NCI-H748 treated with DMSO at 0.1 percent for 48 hours (cell line): ENCODE results near the gene GRAP.
A peak's percentile ranks its signal among the peaks of the same experiment; 100 is the strongest.
"Not testable (repeated sequence)": the region's sequence is repeated elsewhere in the genome, so short reads cannot be mapped to it uniquely, and the experiment has no call there.

ENCODE experiments used
- DNase-seq: peaks from one replicate; lab custom pipeline; 2025; lab: John Stamatoyannopoulos, UW

Gene GRAP

DNA sequence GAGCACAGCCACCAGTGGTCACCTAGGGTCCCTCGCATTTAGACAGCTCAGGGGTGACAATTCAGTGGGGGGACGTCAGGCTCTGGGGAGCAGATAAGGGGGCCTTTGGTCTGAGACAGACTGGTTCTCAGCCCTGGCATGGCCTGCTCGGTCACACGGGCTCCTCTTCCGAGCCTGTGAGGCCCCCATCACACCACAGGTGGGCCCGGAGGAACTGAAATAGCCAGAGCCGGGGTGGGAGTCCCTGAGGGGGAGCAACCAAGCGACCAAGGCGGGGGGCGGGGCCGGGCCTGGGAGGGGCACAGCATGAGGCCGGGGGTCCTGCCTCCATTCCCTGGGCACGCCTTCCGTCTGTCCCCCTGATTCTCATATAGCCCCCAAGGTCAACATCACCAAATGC, 4.4 kb downstream of the GRAP start:
- not testable (repeated sequence) for DNase-seq

DNA sequence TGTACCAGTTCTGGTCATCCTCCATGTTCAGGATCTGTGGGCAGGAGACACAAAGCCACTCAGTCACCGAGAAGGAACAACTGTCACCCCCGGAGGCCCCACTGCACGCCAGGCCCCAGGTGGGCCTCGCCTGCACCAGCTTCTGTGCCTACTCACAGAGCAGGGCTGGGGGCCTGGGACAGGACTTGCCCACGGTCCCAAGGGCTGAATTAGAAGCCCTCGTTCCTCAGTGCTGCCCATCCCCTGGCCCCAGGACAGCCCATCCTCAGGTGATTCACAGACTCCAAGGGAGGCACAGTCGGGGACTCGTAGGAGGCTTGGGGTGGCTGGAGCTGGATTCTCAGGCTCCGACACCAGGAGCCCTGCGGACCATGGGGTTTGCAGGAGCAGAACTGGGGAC, 4.9 kb downstream of the GRAP start:
- not testable (repeated sequence) for DNase-seq

DNA sequence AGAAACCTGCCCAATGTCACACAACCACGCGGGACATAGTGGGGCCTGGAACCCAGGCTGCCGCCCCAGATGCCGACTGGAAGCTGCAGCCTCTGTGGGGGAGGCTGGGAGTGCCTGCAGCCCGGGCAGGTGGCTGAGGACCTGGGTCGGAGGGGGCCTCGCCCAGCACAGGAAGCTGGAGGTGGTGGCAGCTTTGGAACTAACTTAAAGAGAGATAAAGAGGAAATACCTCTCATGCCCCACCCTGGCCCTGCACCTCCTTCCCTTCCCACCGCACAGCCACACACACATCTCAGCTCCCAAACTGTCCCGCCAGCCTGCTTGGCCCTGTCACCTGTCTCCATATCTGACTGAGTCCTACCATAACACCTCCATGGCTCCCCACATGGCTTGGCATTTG, 6.4 kb downstream of the GRAP start:
- DNase-seq, result not testable (repeated sequence)

DNA sequence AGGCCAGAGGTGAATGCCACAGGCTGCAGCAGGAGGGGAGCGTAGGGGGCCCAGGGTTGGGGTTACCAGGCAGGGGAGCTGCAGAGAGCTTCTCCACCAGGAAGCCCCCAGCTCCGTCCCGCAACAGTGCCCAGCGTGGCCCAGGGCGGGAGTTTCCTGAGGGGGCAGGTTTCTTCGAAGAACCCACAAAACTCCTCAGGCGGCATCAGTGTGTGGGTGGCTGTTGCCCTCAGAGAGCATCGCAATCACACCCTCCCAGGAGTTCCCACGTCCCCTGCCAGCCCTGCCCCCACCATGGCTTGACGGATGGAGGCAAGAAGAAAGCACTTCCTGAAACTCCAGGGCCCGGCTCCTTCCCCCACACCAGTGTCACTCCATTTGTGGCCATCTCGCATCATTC, 8.0 kb downstream of the GRAP start:
- not testable (repeated sequence) for DNase-seq

DNA sequence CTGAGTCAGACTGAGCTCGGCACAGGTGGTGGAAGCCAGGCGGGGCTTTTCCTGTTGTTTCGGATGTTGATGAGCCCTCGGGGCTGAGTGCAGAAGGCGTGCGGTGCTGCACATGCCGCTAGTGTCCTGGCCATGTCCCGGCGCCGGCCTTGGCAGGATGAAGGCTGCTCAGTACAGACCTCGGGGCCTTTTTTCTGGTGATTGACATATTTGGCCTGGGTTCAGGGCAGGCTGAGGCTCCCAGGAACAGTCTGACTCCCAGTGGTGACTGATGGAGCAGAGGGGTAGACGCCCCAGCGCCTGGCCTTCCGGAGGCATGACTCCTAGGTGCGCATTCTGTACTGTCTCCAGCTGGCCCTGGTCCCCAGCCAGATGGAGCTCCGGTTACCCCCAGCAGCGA, 8.8 kb downstream of the GRAP start:
- not testable (repeated sequence) for DNase-seq

DNA sequence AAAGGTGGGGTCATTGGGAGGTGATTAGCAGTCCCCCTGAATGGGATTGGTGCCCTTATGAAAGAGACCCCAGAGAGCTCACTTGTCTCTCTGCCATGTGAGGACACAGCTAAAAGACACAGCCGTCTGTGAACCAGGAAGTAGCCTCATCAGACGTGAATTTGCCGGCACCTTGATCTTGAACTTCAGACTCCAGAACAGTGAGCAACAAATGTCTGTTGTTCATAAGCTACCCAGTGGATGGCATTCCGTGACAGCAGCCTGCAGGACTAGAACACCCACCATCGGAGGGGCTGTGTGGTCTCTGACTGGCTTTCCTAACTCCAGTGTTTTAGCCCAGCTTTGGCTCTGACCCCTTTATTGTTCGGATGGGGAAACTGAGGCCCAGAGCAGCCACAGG, 9.2 kb downstream of the GRAP start:
- DNase-seq, result not testable (repeated sequence)

DNA sequence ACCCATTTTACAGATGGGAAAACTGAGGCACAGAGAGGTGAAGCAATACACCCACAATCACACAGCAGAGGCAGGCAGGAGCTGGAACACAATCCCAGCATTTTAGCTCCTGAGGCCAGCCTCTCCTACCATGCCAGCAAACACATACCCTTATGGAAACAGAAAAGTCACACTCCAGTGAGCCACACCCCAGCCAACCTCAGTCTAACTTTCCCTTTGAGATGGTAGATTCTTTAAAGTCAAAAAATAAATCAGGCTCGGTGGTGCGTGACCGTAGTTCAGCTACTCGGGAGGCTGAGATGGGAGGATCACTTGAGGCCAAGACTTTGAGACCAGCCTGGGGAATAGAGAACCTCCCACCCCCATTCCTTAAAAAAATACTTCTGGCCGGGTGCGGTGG, 10.6 kb downstream of the GRAP start:
- not testable (repeated sequence) for DNase-seq

DNA sequence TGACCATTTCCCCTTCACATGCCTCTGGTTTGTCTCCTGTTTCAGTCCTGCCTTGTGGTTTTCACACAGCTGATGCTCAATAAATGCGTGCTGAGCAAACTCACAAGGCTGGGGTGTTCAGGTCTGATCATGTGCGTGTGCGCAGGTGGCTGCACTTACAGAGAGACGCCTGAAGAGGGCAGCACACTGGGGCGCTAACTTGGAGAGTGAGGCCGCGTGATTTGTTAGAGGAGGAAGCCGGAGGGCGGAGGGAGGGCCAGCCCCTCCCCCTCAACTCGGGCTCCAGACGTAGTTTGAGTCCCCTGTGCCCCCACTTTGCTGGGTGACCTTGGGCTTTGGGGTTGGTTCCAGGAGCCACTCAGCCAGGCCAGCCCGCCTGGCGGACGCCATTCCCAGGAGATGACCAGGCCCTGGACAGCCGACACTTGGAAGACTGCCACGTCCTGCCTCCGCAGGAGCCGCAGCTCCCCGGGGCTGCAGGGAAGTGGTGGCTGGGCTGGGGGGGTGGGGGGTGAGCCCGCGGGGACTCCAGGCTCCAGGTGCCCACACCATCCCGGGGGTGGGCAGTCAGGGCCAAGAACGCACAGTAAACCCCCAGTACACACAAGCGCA, 14.3 kb downstream of the GRAP start:
- not testable (repeated sequence) for DNase-seq

DNA sequence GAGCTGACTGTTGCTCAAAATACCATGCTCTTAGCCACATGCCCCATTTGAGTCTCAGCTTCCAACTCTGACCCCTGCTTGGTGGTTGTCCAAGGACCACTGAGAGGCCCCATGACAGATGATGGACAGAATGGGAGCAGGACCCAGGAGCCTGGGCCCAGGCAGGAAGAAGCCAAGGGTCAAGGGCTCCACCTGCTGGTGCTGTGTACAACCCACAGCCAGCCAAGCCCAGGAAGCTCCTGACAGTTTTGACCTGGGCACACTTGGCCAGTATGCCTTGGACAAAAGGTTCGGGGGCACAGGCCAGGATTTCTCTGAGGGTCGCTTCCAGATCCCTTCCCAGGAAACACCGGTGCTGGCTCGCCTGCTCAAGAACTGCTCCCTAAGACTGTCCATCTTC, 15.0 kb downstream of the GRAP start:
- not testable (repeated sequence) for DNase-seq

DNA sequence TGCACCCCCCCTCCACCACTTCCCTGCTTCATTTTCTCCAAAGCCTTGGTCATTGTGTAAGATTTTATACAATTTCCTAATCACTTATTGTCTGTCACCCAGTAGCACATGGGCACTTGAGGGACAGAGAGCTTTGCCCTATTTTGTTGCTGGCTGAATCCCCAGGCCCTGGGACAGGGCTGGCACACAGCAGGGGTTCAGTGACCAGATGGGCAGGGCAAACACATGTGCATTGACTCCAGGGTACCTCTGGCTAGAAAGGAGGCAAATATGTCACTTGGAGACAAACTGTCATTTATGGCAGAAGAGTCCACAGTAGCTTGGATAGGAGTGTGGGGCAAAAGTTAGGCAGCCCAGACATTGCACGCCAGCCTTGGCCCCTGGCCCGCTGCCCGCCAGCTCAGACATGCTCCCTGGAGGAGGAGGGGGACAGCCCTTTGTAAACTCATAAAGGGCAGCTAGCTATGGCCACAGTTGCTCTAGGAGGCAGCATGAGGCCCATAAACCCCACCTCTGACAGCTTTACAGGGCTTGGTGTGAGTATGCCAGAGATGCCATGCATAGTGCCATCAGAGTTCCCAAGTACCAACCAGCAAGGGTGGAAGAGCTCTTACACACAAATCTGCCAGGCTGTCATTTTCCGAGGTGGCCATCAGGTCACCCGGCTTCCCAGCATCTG, 15.8 kb downstream of the GRAP start:
- not testable (repeated sequence) for DNase-seq

DNA sequence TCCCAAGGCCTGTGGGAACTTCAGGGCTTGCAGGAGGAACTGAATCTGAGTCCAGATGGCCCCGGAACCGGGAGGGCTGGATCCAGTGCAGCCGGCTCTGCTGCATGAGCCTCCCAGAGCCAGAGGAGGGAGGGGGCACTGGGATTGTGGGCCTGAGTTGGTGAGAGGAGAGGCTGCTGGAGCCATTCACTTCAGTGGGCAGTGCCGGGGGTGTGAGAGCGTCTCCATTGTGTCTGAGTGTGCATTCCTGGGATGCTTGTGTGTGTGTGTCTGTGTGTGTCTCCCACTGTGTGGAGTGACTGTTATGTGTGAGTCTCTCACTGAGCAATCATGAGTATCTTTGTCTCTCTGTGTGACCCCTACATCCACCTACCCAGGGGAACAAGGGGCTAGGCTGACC, 17.0 kb downstream of the GRAP start:
- not testable (repeated sequence) for DNase-seq

DNA sequence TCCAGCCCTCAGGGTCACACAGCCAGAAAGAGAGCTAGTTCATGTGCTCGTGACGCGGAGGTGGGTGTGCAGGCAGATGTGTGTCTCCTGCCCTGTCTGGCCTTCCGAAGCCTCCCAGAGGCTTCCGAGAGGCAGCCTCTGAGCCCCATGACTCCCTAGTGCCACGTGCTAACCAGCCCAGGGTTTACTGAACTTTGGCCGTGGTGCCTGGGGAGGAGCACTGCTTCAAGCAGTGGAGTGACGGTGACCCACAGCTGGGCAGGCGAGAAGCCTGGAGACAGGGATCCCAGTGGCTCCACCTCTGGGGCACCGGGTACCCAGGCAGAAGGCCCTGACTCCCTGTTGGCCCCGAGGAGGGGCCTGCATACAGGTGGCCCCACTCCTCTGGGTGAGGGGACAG, 18.1 kb downstream of the GRAP start:
- not testable (repeated sequence) for DNase-seq

DNA sequence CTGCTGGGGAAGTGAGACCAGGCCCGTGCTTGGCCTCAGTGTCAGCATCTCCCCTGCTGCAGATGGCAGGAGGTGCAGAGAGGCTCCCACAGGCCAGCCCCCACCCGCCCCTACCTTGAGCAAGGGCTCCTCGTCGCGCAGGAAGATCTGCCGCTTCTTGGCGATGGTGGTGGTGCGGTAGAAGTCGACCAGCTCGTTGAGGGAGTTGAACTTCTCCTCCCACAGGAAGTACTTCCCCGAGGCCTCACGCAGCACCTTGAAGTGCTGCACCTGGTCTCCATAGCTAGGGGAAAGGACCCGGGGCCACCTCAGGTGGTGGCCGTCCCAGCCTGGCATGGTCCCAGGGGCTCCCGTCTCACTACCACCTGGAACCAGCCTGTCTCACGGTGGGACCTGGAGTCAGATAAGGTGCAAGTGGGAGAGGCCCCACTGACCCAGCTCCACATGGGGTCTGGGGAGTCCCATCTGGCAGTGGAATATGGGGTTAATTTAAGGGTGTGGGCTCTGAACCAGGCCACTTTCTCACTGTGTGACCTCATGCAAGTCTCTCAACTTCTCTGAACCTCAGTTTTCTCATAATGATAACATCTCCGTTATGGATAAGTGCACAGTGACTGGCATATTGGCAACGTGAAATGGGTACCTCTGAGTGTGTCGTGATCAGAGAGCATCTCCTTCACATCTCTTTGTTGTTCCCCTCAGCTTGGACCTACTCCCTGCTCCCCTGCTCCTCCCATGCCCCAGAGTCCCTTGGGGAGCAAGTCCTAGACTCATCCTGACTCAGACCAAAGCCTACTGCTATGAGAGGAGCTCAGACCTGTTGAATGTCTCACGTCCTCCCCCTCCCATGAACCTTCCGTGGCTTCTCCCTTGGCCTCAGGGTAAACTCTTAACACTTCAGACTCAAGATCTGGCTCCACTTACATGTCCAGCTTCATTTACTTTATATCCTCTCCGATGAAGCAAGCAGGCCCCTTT, 22.4 kb downstream of the GRAP start:
- DNase-seq, result no peak

DNA sequence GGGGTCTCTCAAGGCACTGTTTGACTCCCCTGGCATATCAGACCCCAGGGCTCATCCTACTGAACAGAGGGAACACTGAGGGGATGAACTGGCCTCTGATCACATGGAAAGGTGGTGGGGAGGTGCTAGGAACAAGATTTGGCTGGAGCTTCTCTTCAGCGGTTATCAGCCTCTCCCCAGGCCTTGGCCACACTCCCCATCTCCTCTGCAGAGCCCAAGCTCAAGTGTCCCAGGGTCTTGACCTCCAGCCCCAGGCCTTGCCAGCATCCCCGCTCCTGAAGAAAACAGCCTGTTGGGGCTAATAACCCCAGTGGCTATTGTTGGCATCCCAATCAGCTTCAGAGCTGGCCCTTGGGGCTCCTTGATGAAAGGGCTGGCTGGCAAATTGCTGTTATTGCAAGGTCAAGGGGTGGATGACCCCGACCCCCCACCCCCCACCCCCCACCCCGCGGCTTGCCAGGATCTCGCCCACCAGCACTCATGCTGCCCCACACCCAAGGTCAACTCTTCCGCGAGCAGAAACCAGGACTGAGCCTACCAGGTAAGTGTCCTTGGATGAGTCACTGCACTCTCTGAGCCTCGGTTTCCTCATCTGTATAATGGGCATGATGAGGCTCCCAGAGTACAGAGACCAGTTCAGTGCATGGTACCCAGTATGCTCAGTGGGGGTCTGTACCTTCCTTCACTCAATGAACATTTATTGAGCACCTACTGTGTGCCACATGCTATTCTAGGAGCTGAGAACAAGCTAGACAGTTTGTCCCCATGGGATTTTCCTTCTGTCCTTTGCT, 23.4 kb downstream of the GRAP start:
- DNase-seq, result no peak

DNA sequence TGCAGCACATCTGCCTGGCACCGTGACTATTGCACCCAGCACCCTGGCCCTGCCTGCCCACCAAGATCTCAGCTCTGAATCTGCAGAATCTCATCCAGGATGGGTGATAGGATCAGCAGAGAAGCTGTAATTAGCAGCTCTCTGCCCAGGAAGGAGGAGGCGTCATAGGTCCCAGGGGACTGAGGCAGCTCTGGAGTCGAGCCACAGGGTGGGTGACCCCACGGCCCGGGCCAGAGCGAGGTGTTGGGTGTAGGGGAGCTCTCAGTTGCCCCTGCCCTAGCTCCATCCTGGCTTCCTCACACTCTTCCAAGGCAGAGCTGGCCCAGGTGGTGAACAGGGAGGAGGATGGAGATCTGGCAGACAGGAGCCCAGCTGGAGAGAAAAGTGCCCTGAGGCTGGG, 24.0 kb downstream of the GRAP start:
- no peak for DNase-seq

DNA sequence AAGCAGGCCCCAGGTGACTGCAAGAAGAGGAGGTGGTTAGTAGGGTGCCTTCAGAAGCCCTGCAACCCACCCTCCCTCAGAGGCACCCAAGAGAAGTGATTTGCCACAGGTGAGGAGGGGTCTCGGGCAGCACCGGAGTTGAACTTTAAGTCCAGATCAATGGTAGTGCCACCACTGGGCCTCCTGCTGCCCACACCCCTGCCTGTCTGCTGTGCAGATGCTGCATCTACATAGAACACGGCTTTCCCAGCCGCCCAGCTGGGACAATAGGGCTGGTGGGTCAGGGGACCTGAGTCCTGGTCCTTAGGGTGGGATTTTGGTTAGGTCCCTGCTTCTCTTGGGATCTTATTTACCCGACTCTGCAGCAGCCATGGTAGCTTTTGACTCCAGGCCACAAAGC, 24.6 kb downstream of the GRAP start:
- no peak for DNase-seq

DNA sequence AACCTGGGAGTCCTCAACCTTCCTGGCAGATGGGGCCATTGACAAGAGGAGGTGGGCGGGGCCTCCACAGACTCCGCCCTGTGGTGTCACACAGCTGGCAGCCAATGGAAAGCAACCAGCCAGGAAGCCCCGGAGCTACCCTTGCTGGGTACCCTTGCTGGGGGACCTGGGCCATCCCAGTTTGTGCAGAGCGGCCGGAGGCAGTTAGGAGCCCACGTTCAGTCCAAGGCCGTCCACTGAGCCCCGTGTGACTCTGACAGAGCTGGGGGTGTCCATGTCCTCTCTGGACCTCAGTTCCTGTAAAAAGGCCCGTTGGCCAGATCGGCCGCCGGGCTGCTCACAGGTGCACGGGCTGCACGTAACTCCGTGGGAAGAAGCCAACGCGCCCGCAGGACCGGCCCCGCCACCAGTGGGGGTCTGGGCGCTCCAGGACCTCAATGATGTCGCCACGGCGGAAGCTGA, 25.1 kb downstream of the GRAP start:
- DNase-seq, result no peak

DNA sequence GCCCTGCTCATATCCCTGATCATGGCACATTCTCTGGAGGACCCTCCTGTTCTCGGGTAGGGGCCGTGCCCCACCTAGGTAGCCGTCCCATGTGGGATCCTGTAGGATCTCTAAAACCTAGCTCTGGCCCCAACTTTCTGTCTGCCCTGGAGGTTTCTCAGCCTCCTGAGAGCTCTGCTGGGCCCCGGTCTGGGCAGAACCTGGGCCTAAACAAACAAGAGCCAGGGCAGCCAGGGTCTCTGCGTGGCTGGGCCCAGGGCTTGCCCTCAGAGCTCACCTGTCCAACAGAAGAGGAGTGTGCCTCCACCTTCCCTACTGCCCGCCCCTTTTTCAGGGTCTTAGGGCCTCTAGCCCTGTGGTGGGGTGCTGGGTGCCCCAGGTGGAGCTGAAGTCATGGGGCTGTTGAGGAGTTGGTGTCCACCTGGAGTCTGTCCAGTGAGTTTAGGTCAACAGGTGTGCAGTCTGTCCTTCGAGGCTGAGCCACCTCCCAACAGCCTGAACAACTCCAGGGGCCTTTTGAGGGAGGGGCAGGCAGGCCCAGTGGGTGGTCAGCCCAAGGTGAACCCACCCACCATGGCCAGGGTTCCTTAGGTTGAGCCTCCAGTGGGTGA, 25.6 kb downstream of the GRAP start:
- not testable (repeated sequence) for DNase-seq

DNA sequence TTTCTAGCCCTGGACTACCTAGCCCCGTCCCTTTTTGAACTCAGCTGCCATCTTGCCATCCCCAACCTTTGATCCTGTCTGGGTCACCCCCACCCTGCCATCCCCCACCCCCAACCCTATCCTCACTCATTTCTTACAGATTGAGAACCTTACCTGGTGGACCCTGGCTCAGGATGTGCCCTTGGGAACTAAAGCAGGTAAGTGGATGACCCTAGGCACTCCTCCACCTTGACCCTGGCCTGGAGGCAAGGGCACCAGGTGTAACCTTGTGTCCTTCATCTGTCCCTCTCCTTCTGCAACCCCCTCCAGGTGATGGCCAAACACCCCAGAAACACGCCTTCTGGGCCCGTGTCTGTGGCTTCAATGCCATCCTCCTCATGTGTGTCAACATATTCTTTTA, 26.7 kb downstream of the GRAP start:
- DNase-seq, result no peak

DNA sequence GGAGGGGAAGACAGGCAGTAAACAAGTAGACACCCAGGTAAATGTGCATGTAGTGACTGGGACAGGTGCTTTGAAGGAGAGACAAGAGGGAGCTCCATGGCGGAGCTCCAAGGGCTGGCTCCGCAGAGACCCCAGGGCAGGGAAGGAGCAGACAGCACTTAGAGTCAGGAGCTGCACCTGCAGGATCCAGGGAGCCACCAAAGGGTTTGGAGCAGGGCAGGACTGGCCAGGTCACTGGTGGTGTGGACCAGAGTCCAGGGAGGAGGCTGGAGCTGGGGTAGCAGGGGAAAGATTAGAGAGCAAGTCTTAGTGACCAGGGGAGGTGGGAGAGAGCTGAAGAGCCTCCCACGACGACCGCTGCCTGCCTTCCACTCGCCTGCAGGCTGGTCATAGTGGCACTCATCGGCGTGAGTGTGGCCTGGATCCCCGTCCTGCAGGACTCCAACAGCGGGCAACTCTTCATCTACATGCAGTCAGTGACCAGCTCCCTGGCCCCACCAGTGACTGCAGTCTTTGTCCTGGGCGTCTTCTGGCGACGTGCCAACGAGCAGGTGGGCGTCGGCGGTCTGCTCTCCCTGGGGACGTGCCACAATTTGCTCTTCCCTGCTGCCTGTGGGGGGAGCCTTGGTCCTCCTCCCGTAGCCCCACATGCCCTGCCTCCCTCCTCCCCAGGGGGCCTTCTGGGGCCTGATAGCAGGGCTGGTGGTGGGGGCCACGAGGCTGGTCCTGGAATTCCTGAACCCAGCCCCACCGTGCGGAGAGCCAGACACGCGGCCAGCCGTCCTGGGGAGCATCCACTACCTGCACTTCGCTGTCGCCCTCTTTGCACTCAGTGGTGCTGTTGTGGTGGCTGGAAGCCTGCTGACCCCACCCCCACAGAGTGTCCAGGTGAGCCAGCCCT, 27.5 kb downstream of the GRAP start:
- peak; percentile 4 for DNase-seq
